K562 (cell line): ENCODE results near the gene MAS1L. TPM values are rescaled to one million over a fixed set of nuclear protein-coding genes. Genes with fewer than 3 reads are reported as not detected.

ENCODE experiments used
- ATAC-seq: fragments of 200-7000 bp; cut with Tn5 transposase; 3 replicates; pipeline ENCODE4 v1.9.1; 2020; ENCODE audit warnings: moderate library complexity
- BruUV-seq: library from RNA; stranded (reverse); fragments of 400-500 nt; replicated peaks from 2 replicates; lab custom pipeline; 2021; lab: Mats Ljungman, UMichigan
- CTCF ChIA-PET: fragments of 300-600 bp; formaldehyde crosslinking; extraction: SDS; loops from one replicate; lab custom pipeline; 2021; ENCODE audit warnings: low intra/inter-chr PET ratio; lab: Yijun Ruan, JAX
- POLR2A ChIA-PET: fragments of 300-600, 350-650 bp; sonication (Branson Sonifier 250); formaldehyde crosslinking; extraction: SDS; loops from one replicate; lab custom pipeline; 2021; ENCODE audit warnings: antibody characterized with exemption, inconsistent platforms; lab: Yijun Ruan, JAX
- DNase-seq, 4 experiments: peaks; one replicate each; pipeline versions ENCODE4 v3.0.0 to v3.0.0-alpha.2; 2011 to 2018; ENCODE audit warnings: low spot score in 3 of 4, mixed read lengths in 3 of 4; ENCODE audit errors: extremely low read depth in 1 of 4
- FAIRE-seq: peaks from 2 replicates; lab custom pipeline; 2011; peaks lifted over from hg19 to GRCh38; lab: Jason Lieb, UNC
- H2AFZ ChIP-seq: 2 replicates; pipeline ENCODE4 v1.6.0; 2011; ENCODE audit warnings: low read depth, low read length, control low read depth, inconsistent platforms
- H3K27ac ChIP-seq: fragments of 200-600 bp; 3 replicates; pipeline ENCODE4 v1.8.0; 2011; ENCODE audit warnings: low read depth, mild to moderate bottlenecking, control low read depth, inconsistent platforms, low read length, moderate library complexity, mixed read lengths; ENCODE audit errors: extremely low read depth
- H3K27me3 ChIP-seq, 2 experiments: fragments of 300-600 bp in 1 of 2; 2 replicates in 1 of 2; 3 replicates in 1 of 2; pipeline versions ENCODE4 v1.6.0 to v1.8.0; 2011; ENCODE audit warnings: inconsistent platforms in 2 of 2, low read length in 2 of 2, mild to moderate bottlenecking in 1 of 2, mixed read lengths in 1 of 2, moderate library complexity in 1 of 2; ENCODE audit not compliant: control insufficient read depth in 2 of 2, insufficient read depth in 2 of 2
- H3K36me3 ChIP-seq: fragments of 300-600 bp; 3 replicates; pipeline ENCODE4 v1.8.0; 2011; ENCODE audit warnings: mild to moderate bottlenecking, low read length, inconsistent platforms; ENCODE audit not compliant: control insufficient read depth, insufficient read depth
- H3K4me1 ChIP-seq, 2 experiments: fragments of 200-600 bp in 1 of 2; replicated peaks in 1 of 2; 2 replicates in 1 of 2; 3 replicates in 1 of 2; pipeline versions ENCODE4 v1.5.1 to v1.8.0; 2011; ENCODE audit warnings: inconsistent platforms in 2 of 2, low read length in 2 of 2, mild to moderate bottlenecking in 1 of 2, mixed read lengths in 1 of 2, moderate library complexity in 1 of 2; ENCODE audit not compliant: control insufficient read depth in 2 of 2, insufficient read depth in 2 of 2
- H3K4me2 ChIP-seq: 2 replicates; pipeline ENCODE4 v1.6.1; 2011; ENCODE audit warnings: low read length, control low read depth, inconsistent platforms, mixed read lengths; ENCODE audit not compliant: insufficient read depth
- H3K4me3 ChIP-seq: fragments of 200-600 bp; sonication (generic), shearing (Covaris generic); 2 replicates; pipeline ENCODE4 v1.5.1; 2016; ENCODE audit warnings: control low read depth, inconsistent platforms
- H3K79me2 ChIP-seq: fragments of 200-600 bp; 3 replicates; pipeline ENCODE4 v1.8.0; 2011; ENCODE audit warnings: low read length, inconsistent platforms; ENCODE audit not compliant: control insufficient read depth, insufficient read depth
- H3K9ac ChIP-seq, 2 experiments: 2 replicates each; pipeline versions ENCODE4 v1.6.0 to v1.6.1; 2011; ENCODE audit warnings: low read depth in 2 of 2, low read length in 2 of 2, control low read depth in 1 of 2, inconsistent platforms in 1 of 2, mild to moderate bottlenecking in 1 of 2, mixed read lengths in 1 of 2; ENCODE audit not compliant: insufficient read depth in 1 of 2
- H3K9me1 ChIP-seq: one replicate; pipeline ENCODE4 v1.6.0; 2011; ENCODE audit warnings: inconsistent platforms, mild to moderate bottlenecking, low read length, moderate library complexity; ENCODE audit not compliant: control insufficient read depth, insufficient read depth
- H3K9me3 ChIP-seq: replicated peaks from 2 replicates; pipeline ENCODE4 v1.5.1; 2011; ENCODE audit warnings: low read depth, low read length, inconsistent platforms; ENCODE audit not compliant: control insufficient read depth, insufficient read depth
- H4K20me1 ChIP-seq: replicated peaks from 2 replicates; pipeline ENCODE4 v1.6.1; 2011; ENCODE audit warnings: low read length, inconsistent platforms, mixed read lengths; ENCODE audit not compliant: control insufficient read depth, insufficient read depth
- PHF8 ChIP-seq: fragments of 200-600 bp; sonication (generic); IDR thresholded peaks from 2 replicates; pipeline ENCODE4 v1.6.1; 2012; ENCODE audit warnings: mixed run types, mild to moderate bottlenecking, inconsistent platforms, low read length, moderate library complexity, borderline replicate concordance
- POU5F1 ChIP-seq: fragments of 150-350 bp; IDR thresholded peaks from 2 replicates; pipeline ENCODE4 v1.6.1; 2014; ENCODE audit warnings: borderline replicate concordance, low read length, low read depth, mild to moderate bottlenecking; ENCODE audit not compliant: partially characterized antibody
- RAD51 ChIP-seq: fragments of 450-650 bp; IDR thresholded peaks from 2 replicates; pipeline ENCODE4 v1.7.1; 2016; ENCODE audit warnings: low read depth, mild to moderate bottlenecking, borderline replicate concordance
- SIN3A ChIP-seq, 2 experiments: fragments of 150-350 bp in 1 of 2; IDR thresholded peaks; 2 replicates each; pipeline ENCODE4 v1.6.1; 2011 to 2016; ENCODE audit warnings: borderline replicate concordance in 2 of 2, low read depth in 2 of 2, low read length in 2 of 2, mild to moderate bottlenecking in 2 of 2, moderate library complexity in 2 of 2; ENCODE audit not compliant: control insufficient read depth in 1 of 2
- USF1 ChIP-seq: sonication (generic); formaldehyde crosslinking; IDR thresholded peaks from 2 replicates; pipeline ENCODE4 v1.9.0; 2022; ENCODE audit warnings: mild to moderate bottlenecking, missing genetic modification reagents
- USF2 ChIP-seq: sonication (generic); formaldehyde crosslinking; IDR thresholded peaks from 2 replicates; pipeline ENCODE4 v1.5.0; 2020; ENCODE audit warnings: missing genetic modification reagents
- ZNF785 ChIP-seq: fragments of 250-450 bp; sonication (Bioruptor Pico); IDR thresholded peaks from 2 replicates; pipeline ENCODE4 v1.4.0; 2020; ENCODE audit warnings: mild to moderate bottlenecking
- WGBS: fragments of 100-300 bp; shearing (Covaris generic); methylation state at CpG from one replicate; pipeline ENCODE4 v1.1.6; 2016; ENCODE audit warnings: low coverage, mixed read lengths; ENCODE audit not compliant: insufficient coverage; ENCODE audit errors: missing lambda C conversion rate; 5-methylcytosine and 5-hydroxymethylcytosine counted together
- in situ Hi-C: fragments of 300-500 bp; cut with MboI; formaldehyde crosslinking; loops from 4 replicates; pipeline ENCODE4 v1.15.0; 2018; ENCODE audit warnings: inconsistent platforms, mixed read lengths
- intact Hi-C: fragments of 100-400 bp; cut with micrococcal nuclease; formaldehyde crosslinking; loops from 2 replicates; pipeline ENCODE4 v1.14.2; 2022
- polyA plus RNA-seq, 8 experiments: library from polyadenylated mRNA; depleted of rRNA in 4 of 8; stranded (reverse) in 5 of 8; unstranded in 3 of 8; fragments of >200 nt; fragmentation: Nextera tagmentation in 2 of 8; fragmentation: Illumina TruSeq in 1 of 8; extraction: Ambion mirVana in 2 of 8; extraction: Trizol in 1 of 8; gene quantifications; 2 replicates each; pipeline versions ENCODE4 v1.2.1 to v1.2.3, GENCODE V29; 2011 to 2014; ENCODE audit warnings: inconsistent platforms in 1 of 8, missing spikeins in 1 of 8
- total RNA-seq, 7 experiments: library from RNA; depleted of rRNA in 6 of 7; stranded (reverse); fragments of >200 nt in 6 of 7; fragmentation: Illumina TruSeq in 2 of 7; extraction: Trizol in 2 of 7; gene quantifications; 2 replicates each; pipeline versions ENCODE4 v1.2.1 to v1.2.3, GENCODE V29; 2011 to 2021; ENCODE audit warnings: low replicate concordance in 1 of 7

Gene MAS1L
- total and polyA plus RNA-seq, 9 of the 15 experiments (the other 6 are each of a cell fraction or from before 2014, with no cell fraction given), result not detected

DNA sequence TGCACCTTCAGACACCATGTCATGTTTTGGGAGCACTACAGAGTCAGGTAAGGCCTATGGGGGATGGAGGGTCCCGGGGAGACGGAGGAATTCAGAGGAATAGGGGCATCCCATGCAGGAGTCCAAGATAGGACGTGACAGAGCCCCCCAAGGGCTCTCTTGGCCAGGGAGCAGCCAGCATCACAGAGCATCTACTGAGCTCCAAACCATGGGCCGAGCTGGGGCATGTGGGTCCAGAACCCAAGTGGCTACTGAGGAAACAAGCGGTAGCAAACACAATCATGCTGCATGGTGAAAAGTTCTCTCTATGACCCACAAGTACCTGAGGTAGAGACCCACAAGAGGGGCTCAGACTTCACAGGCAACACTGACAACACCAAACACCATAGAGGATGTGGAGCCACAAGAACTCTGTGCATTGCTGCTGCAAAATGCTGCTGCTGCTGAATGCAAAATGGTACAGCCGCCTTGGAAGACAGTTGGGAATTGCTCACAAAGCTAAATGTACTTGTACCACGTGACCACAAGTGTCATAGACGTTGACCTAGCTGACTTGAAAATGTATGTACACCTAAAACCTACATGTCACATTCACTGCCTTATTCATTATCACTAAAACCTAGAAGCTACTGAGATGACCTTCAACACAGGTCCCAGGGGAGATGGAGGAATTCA is 33.4 kb upstream of the MAS1L start (continued):
- TF ChIP-seq USF1 (CRISPR knock-in tag), result peak; percentile 41
- peak; percentile 82 for TF ChIP-seq RAD51
- peak; percentile 57 for TF ChIP-seq USF2

GRCh38 chr6:29520232-29520631 is 32.5 kb upstream of the MAS1L start:
- Histone ChIP-seq H4K20me1 (no peaks in the 10 kb centered on the region), H3K27me3 (peaks cover 4 to 16% of the 10 kb centered on the region in 2 experiments; a peak in 3 of 5 replicates), H3K79me2 (no peaks in the 10 kb centered on the region), H3K9ac (no peak overlapping the region), H2AFZ (no peak overlapping the region), H3K9me1 (no peaks in the 10 kb centered on the region), H3K4me1 (no peaks in the 10 kb centered on the region), H3K27ac (no peak overlapping the region), H3K36me3 (no peaks in the 10 kb centered on the region), H3K4me2 (no peak overlapping the region), H3K9me3 (no peaks in the 10 kb centered on the region), H3K4me3 (no peak overlapping the region)
- CTCF ChIA-PET, result no interaction called here
- intact Hi-C loops (no loop called here), in situ Hi-C loops (no loop called here)
- DNase-seq (no peak), ATAC-seq (no peak), FAIRE-seq (no peak)
- TF ChIP-seq ZNF785, result no peak
- TF ChIP-seq POU5F1, result no peak
- no peak for TF ChIP-seq SIN3A (IDR thresholded peaks at IDR 0.05; ENCODE audit: borderline replicate concordance in 2 of 2, control insufficient read depth in 1 of 2, low read depth in 2 of 2, low read length in 2 of 2)
- no peak for TF ChIP-seq PHF8
- POLR2A ChIA-PET, result no interaction called here
- WGBS, result 4% methylated on average over 4 of the region's 4 CpGs
- no TSS peak for BruUV-seq
